Activated T-cell treated with anti-CD3 and anti-CD28 coated beads, Interleukin-2, amount 50 U/mL, for 24 hours (primary cell): ENCODE data around the gene PRR5L.
A peak's percentile ranks its signal among the peaks of the same experiment; 100 is the strongest.

Experiments used
- DNase-seq: peaks from one replicate; pipeline ENCODE4 v3.0.0-alpha.2; 2020
- H3K27ac Mint-ChIP-seq: 2 replicates; pipeline ENCODE4 v1.8.0; 2020; ENCODE audit warnings: mild to moderate bottlenecking, mixed read lengths
- H3K27me3 Mint-ChIP-seq: 2 replicates; pipeline ENCODE4 v1.8.0; 2020; ENCODE audit warnings: mixed read lengths
- H3K36me3 Mint-ChIP-seq: 2 replicates; pipeline ENCODE4 v1.8.0; 2020; ENCODE audit warnings: low read depth, mixed read lengths
- H3K4me1 Mint-ChIP-seq: 2 replicates; pipeline ENCODE4 v1.8.0; 2020; ENCODE audit warnings: low read depth, mixed read lengths
- H3K4me3 Mint-ChIP-seq: 2 replicates; pipeline ENCODE4 v1.8.0; 2020; ENCODE audit warnings: mild to moderate bottlenecking, moderate library complexity, mixed read lengths
- H3K9me3 Mint-ChIP-seq: 2 replicates; pipeline ENCODE4 v1.8.0; 2020; ENCODE audit warnings: mixed read lengths

PRR5L gene

DNA sequence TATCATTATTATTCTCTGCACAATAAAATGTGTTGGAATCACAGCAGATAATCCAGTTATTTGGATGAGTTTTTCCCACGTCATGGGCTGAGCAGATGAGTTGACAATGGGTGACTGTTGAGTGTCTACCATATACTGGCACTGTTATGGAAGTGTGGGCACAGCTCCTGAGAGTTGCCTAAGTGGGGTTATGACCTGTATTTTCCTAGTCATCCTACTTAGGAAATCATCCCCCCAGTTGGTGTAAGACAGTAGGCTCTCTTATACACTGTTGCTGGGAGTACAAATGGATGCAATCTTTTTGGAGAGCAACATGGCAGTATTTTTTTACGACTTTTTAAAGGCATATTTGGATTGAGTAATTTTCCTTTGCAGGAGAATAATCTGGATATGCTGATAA, 147.6 kb downstream of the PRR5L start:
- no peak for DNase-seq
- Mint-ChIP-seq H3K9me3 (no peaks in the 10 kb centered on the region), H3K4me3 (no peak overlapping the region), H3K27me3 (no peaks in the 10 kb centered on the region), H3K4me1 (peaks cover 11% of the 10 kb centered on the region), H3K27ac (no peak overlapping the region), H3K36me3 (peaks cover 14% of the 10 kb centered on the region)

- Mint-ChIP-seq H3K27ac (no peak overlapping the region), H3K36me3 (peaks cover 16% of the 10 kb centered on the region), H3K4me3 (no peak overlapping the region), H3K27me3 (no peaks in the 10 kb centered on the region), H3K9me3 (no peaks in the 10 kb centered on the region), H3K4me1 (peaks cover 23% of the 10 kb centered on the region)
- no peak for DNase-seq
Observed at GRCh38 chr11:36446135-36446534, 150.0 kb downstream of the PRR5L start.

GRCh38 chr11:36447514-36447913, 151.4 kb downstream of the PRR5L start:
- no peak for DNase-seq
- Mint-ChIP-seq H3K9me3 (no peaks in the 10 kb centered on the region), H3K27me3 (no peaks in the 10 kb centered on the region), H3K4me1 (peaks cover 29% of the 10 kb centered on the region), H3K36me3 (peaks cover 16% of the 10 kb centered on the region), H3K4me3 (no peak overlapping the region), H3K27ac (no peak overlapping the region)

- no peaks in the 10 kb centered on the region for H3K27me3 Mint-ChIP-seq
- peaks cover 14% of the 10 kb centered on the region for H3K36me3 Mint-ChIP-seq
- H3K4me1 Mint-ChIP-seq = peaks cover 34% of the 10 kb centered on the region
- H3K4me3 Mint-ChIP-seq = no peak overlapping the region
- no peak overlapping the region for H3K27ac Mint-ChIP-seq
- H3K9me3 Mint-ChIP-seq = no peaks in the 10 kb centered on the region
- DNase-seq = no peak
Observed at GRCh38 chr11:36447947-36448346, 151.9 kb downstream of the PRR5L start.

DNA sequence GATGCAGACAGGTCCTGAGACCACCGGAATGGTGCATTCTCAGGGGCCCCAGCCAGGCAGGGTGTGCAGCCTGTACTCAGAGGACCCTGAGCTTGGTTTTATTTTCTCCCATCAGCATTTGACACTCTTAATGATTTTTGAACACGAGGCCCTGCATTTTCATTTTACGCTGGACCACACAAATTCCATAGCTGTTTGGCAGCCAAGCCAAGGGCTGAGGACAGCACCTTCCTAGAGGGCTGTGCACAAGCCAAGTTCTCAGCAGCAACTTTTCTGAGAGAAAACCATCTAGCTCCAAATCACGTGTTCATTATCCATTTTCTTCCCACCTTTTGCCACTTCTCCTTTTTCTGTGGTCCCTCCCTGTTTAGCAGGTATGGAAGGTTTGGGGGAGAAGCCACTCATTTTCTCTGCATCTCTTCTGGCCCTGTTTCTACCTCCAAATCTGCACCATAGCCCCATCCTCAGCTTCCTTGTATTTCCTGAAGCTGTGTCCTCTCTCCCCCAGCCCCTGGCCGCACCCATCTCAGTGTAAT, 153.5 kb downstream of the PRR5L start:
- Mint-ChIP-seq H3K9me3 (no peaks in the 10 kb centered on the region), H3K27ac (no peak overlapping the region), H3K4me3 (no peak overlapping the region), H3K36me3 (peaks cover 14% of the 10 kb centered on the region), H3K4me1 (peaks cover 41% of the 10 kb centered on the region), H3K27me3 (no peaks in the 10 kb centered on the region)
- DNase-seq = no peak

- H3K27ac Mint-ChIP-seq = no peak overlapping the region
- no peaks in the 10 kb centered on the region for H3K9me3 Mint-ChIP-seq
- H3K4me3 Mint-ChIP-seq = peak overlapping the region; percentile 6
- H3K36me3 Mint-ChIP-seq = peaks cover 14% of the 10 kb centered on the region
- H3K27me3 Mint-ChIP-seq = no peaks in the 10 kb centered on the region
- DNase-seq = no peak
- H3K4me1 Mint-ChIP-seq = peaks cover 41% of the 10 kb centered on the region
Observed at GRCh38 chr11:36450110-36450572, 154.1 kb downstream of the PRR5L start.

GRCh38 chr11:36451045-36451444, 155.0 kb downstream of the PRR5L start:
- Mint-ChIP-seq H3K27ac (no peak overlapping the region), H3K9me3 (no peaks in the 10 kb centered on the region), H3K27me3 (no peaks in the 10 kb centered on the region), H3K4me3 (no peak overlapping the region), H3K36me3 (peaks cover 17% of the 10 kb centered on the region), H3K4me1 (peaks cover 41% of the 10 kb centered on the region)
- DNase-seq = no peak

GRCh38 chr11:36451681-36452080, 155.6 kb downstream of the PRR5L start:
- H3K9me3 Mint-ChIP-seq = no peaks in the 10 kb centered on the region
- peak overlapping the region; percentile 12 for H3K27ac Mint-ChIP-seq
- H3K4me3 Mint-ChIP-seq = no peak overlapping the region
- H3K27me3 Mint-ChIP-seq = no peaks in the 10 kb centered on the region
- H3K36me3 Mint-ChIP-seq = peaks cover 17% of the 10 kb centered on the region
- peaks cover 41% of the 10 kb centered on the region for H3K4me1 Mint-ChIP-seq
- no peak for DNase-seq

GRCh38 chr11:36452236-36452940, 156.3 kb downstream of the PRR5L start:
- H3K36me3 Mint-ChIP-seq = peaks cover 17% of the 10 kb centered on the region
- no peaks in the 10 kb centered on the region for H3K9me3 Mint-ChIP-seq
- no peaks in the 10 kb centered on the region for H3K27me3 Mint-ChIP-seq
- no peak overlapping the region for H3K4me3 Mint-ChIP-seq
- H3K4me1 Mint-ChIP-seq = peaks cover 41% of the 10 kb centered on the region
- peak overlapping the region; percentile 7 for H3K27ac Mint-ChIP-seq
- DNase-seq = no peak

GRCh38 chr11:36452961-36453360, 156.9 kb downstream of the PRR5L start:
- H3K36me3 Mint-ChIP-seq = peaks cover 17% of the 10 kb centered on the region
- H3K27me3 Mint-ChIP-seq = no peaks in the 10 kb centered on the region
- H3K27ac Mint-ChIP-seq = peak overlapping the region; percentile 42
- no peaks in the 10 kb centered on the region for H3K9me3 Mint-ChIP-seq
- H3K4me3 Mint-ChIP-seq = no peak overlapping the region
- peaks cover 41% of the 10 kb centered on the region for H3K4me1 Mint-ChIP-seq
- no peak for DNase-seq

- Mint-ChIP-seq H3K27me3 (no peaks in the 10 kb centered on the region), H3K9me3 (no peaks in the 10 kb centered on the region), H3K36me3 (peaks cover 11% of the 10 kb centered on the region), H3K27ac (peak overlapping the region; percentile 19), H3K4me1 (peaks cover 41% of the 10 kb centered on the region), H3K4me3 (no peak overlapping the region)
- DNase-seq = no peak
Observed at GRCh38 chr11:36453678-36454077, 157.6 kb downstream of the PRR5L start.

- Mint-ChIP-seq H3K36me3 (peaks cover 4% of the 10 kb centered on the region), H3K27ac (no peak overlapping the region), H3K9me3 (no peaks in the 10 kb centered on the region), H3K4me1 (peaks cover 39% of the 10 kb centered on the region), H3K4me3 (no peak overlapping the region), H3K27me3 (no peaks in the 10 kb centered on the region)
- no peak for DNase-seq
Observed at GRCh38 chr11:36454551-36454940, 158.5 kb downstream of the PRR5L start.

GRCh38 chr11:36454941-36455631, 159.0 kb downstream of the PRR5L start:
- H3K4me3 Mint-ChIP-seq = no peak overlapping the region
- no peaks in the 10 kb centered on the region for H3K27me3 Mint-ChIP-seq
- DNase-seq = no peak
- H3K27ac Mint-ChIP-seq = peak overlapping the region; percentile 13
- H3K36me3 Mint-ChIP-seq = peaks cover 2% of the 10 kb centered on the region
- H3K9me3 Mint-ChIP-seq = no peaks in the 10 kb centered on the region
- H3K4me1 Mint-ChIP-seq = peaks cover 35% of the 10 kb centered on the region

- peaks cover 2% of the 10 kb centered on the region for H3K36me3 Mint-ChIP-seq
- H3K9me3 Mint-ChIP-seq = no peaks in the 10 kb centered on the region
- H3K4me3 Mint-ChIP-seq = no peak overlapping the region
- H3K27ac Mint-ChIP-seq = no peak overlapping the region
- DNase-seq = no peak
- no peaks in the 10 kb centered on the region for H3K27me3 Mint-ChIP-seq
- H3K4me1 Mint-ChIP-seq = peaks cover 29% of the 10 kb centered on the region
Observed at GRCh38 chr11:36455658-36456111, 159.6 kb downstream of the PRR5L start.

GRCh38 chr11:36456156-36456555, 160.1 kb downstream of the PRR5L start:
- no peak overlapping the region for H3K27ac Mint-ChIP-seq

More at GRCh38 chr11:36456156-36456555, 160.1 kb downstream of the PRR5L start:
- H3K9me3 Mint-ChIP-seq = no peaks in the 10 kb centered on the region
- no peak for DNase-seq
- no peak overlapping the region for H3K4me3 Mint-ChIP-seq
- peaks cover 2% of the 10 kb centered on the region for H3K36me3 Mint-ChIP-seq
- peaks cover 24% of the 10 kb centered on the region for H3K4me1 Mint-ChIP-seq
- H3K27me3 Mint-ChIP-seq = no peaks in the 10 kb centered on the region
